B cell (primary cell): ENCODE results near the gene PHACTR1. TPM values are rescaled to one million over a fixed set of nuclear protein-coding genes. Genes with fewer than 3 reads are reported as not detected.

Experiments
- ATAC-seq: fragments of 200-7000 bp; cut with Tn5 transposase; one replicate; pipeline ENCODE4 v1.10.0; 2021; ENCODE audit warnings: low read depth, mild to moderate bottlenecking, moderate number of reproducible peaks, moderate library complexity
- CTCF ChIA-PET: fragments of 350-600 bp; sonication (Branson Sonifier 250); formaldehyde crosslinking; loops from one replicate; lab custom pipeline; 2021; ENCODE audit warnings: antibody characterized with exemption, inconsistent platforms; lab: Charles Lee
- POLR2A ChIA-PET: fragments of 350-600 bp; sonication (Branson Sonifier 250); formaldehyde crosslinking; loops from one replicate; lab custom pipeline; 2021; ENCODE audit warnings: antibody characterized with exemption; lab: Charles Lee
- DNase-seq: peaks from one replicate; pipeline ENCODE4 v3.0.0; 2013
- H2AFZ ChIP-seq: 2 replicates; pipeline ENCODE4 v1.6.1; 2012; ENCODE audit warnings: mild to moderate bottlenecking, low read depth, low read length; ENCODE audit not compliant: insufficient read depth, poor library complexity, severe bottlenecking
- H3K27ac ChIP-seq, 2 donors: 1 replicate in 1 of 2; 2 replicates in 1 of 2; pipeline ENCODE4 v1.5.1; 2012 to 2013; ENCODE audit warnings: low read length in 2 of 2, mild to moderate bottlenecking in 2 of 2, moderate library complexity in 1 of 2
- H3K27me3 ChIP-seq, 4 experiments: fragments of 200-600 bp in 1 of 4; sonication (generic) in 1 of 4; replicated peaks in 1 of 4; 1 replicate in 2 of 4; 2 replicates in 2 of 4; pipeline versions ENCODE4 v1.6.1 to v1.7.0; 2013 to 2016; ENCODE audit warnings: low read length in 3 of 4, mild to moderate bottlenecking in 2 of 4, mixed read lengths in 1 of 4, moderate library complexity in 1 of 4; ENCODE audit not compliant: insufficient read depth in 4 of 4, control insufficient read depth in 3 of 4; ENCODE audit errors: control extremely low read depth in 1 of 4
- H3K36me3 ChIP-seq, 2 experiments: replicated peaks in 1 of 2; 1 replicate in 1 of 2; 2 replicates in 1 of 2; pipeline versions ENCODE4 v1.6.1 to v1.7.1; 2013; ENCODE audit warnings: low read length in 1 of 2; ENCODE audit not compliant: insufficient read depth in 2 of 2, control insufficient read depth in 1 of 2; ENCODE audit errors: control extremely low read depth in 1 of 2, extremely low read depth in 1 of 2
- H3K4me1 ChIP-seq, 2 donors: fragments of 200-600 bp in 1 of 2; sonication (generic) in 1 of 2; 1 replicate in 1 of 2; 2 replicates in 1 of 2; pipeline versions ENCODE4 v1.5.1 to v1.6.1; 2013 to 2017; ENCODE audit warnings: low read length in 2 of 2; ENCODE audit not compliant: control insufficient read depth in 2 of 2, insufficient read depth in 2 of 2
- H3K4me2 ChIP-seq: replicated peaks from 2 replicates; pipeline ENCODE3; 2012; ENCODE audit warnings: mild to moderate bottlenecking, low read depth, low read length; ENCODE audit not compliant: poor library complexity, severe bottlenecking
- H3K4me3 ChIP-seq, 5 experiments: fragments of 200-600 bp in 1 of 5; sonication (generic) in 1 of 5; 1 replicate in 3 of 5; 2 replicates in 2 of 5; pipeline versions ENCODE4 v1.5.1 to v1.7.0; 2011 to 2016; ENCODE audit warnings: low read length in 4 of 5, mild to moderate bottlenecking in 4 of 5, low read depth in 2 of 5, control low read depth in 1 of 5, moderate library complexity in 1 of 5; ENCODE audit not compliant: insufficient read depth in 1 of 5; ENCODE audit errors: control extremely low read depth in 1 of 5, extremely low read depth in 1 of 5
- H3K79me2 ChIP-seq: fragments of 200-600 bp; sonication (generic); one replicate; pipeline ENCODE4 v1.6.0; 2016; ENCODE audit warnings: low read length; ENCODE audit not compliant: control insufficient read depth, insufficient read depth
- H3K9ac ChIP-seq: fragments of 200-600 bp; sonication (generic); 2 replicates; pipeline ENCODE4 v1.6.1; 2017; ENCODE audit warnings: mild to moderate bottlenecking, low read length, moderate library complexity
- H3K9me3 ChIP-seq, 3 donors: one replicate each; pipeline versions ENCODE4 v1.6.1 to v1.7.1; 2013; ENCODE audit warnings: low read length in 2 of 3; ENCODE audit not compliant: control insufficient read depth in 2 of 3, insufficient read depth in 1 of 3; ENCODE audit errors: control extremely low read depth in 1 of 3
- H4K20me1 ChIP-seq: 2 replicates; pipeline ENCODE4 v1.6.0; 2012; ENCODE audit warnings: mild to moderate bottlenecking, low read length; ENCODE audit not compliant: insufficient read depth, control insufficient read depth, poor library complexity, severe bottlenecking
- H3K27ac Mint-ChIP-seq: one replicate; pipeline ENCODE4 v1.8.0; 2021; ENCODE audit warnings: mixed read lengths
- H3K27me3 Mint-ChIP-seq: one replicate; pipeline ENCODE4 v1.8.0; 2021; ENCODE audit warnings: mixed read lengths
- H3K4me1 Mint-ChIP-seq: one replicate; pipeline ENCODE4 v1.8.0; 2021; ENCODE audit warnings: mixed read lengths
- H3K4me3 Mint-ChIP-seq: one replicate; pipeline ENCODE4 v1.8.0; 2021; ENCODE audit warnings: mixed read lengths
- H3K9me3 Mint-ChIP-seq: one replicate; pipeline ENCODE4 v1.8.0; 2022; ENCODE audit warnings: mixed read lengths; ENCODE audit not compliant: insufficient read depth
- EZH2 ChIP-seq: IDR thresholded peaks from 2 replicates; pipeline ENCODE4 v1.6.1; 2012; ENCODE audit warnings: borderline replicate concordance, low read depth, mild to moderate bottlenecking, moderate library complexity, low read length; ENCODE audit not compliant: insufficient read depth, poor library complexity, severe bottlenecking
- WGBS: methylation state at CpG from one replicate; pipeline ENCODE4 v1.1.5; 2013; ENCODE audit warnings: missing lambda C conversion rate; ENCODE audit not compliant: insufficient coverage; 5-methylcytosine and 5-hydroxymethylcytosine counted together
- intact Hi-C: fragments of 100-400 bp; cut with micrococcal nuclease; formaldehyde crosslinking; loops from one replicate; pipeline ENCODE4 v1.10.0; 2022
- polyA plus RNA-seq: library from polyadenylated mRNA; depleted of rRNA; stranded (reverse); fragments of >200 nt; gene quantifications from 2 replicates; pipeline ENCODE4 v1.2.3, GENCODE V29; 2012
- total RNA-seq, 2 donors: library from RNA; stranded (reverse); fragments of 120-200 nt in 1 of 2; gene quantifications; 1 replicate in 1 of 2; 2 replicates in 1 of 2; pipeline versions ENCODE4 v1.2.3 to v1.2.4, GENCODE V29; 2013 to 2022
- TF ChIP-seq, protein P1 (sequence below): fragments of 200-600 bp; IDR thresholded peaks from one replicate; pipeline ENCODE4 v1.8.0; 2022; ENCODE audit warnings: antibody characterized with exemption, mild to moderate bottlenecking

PHACTR1 gene
- total and polyA plus RNA-seq, 2 donors (not counting 1 experiment from before 2014, with no cell fraction given), result 30.2 to 129 TPM

DNA sequence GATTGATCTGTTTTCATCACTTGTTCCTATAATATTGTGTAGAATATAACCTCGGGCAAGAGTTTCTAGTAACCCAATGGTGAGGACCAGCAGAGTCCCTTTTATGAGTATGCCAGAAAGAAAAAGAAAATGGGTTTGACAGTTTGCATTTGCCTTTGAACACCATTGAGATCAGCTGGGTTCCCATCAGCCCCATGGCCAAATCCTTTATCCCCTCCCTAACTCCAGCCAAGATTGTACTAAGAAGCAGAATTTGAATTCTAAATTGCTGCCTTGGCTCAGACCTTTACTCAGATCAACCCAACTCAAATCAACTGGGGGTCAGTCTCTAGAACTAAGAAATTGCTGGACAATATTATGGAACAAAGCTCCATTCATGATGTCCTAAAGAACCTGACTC is 424.4 kb downstream of the PHACTR1 start:
- ATAC-seq (no peak), DNase-seq (no peak)
- no peaks in the 10 kb centered on the region for H3K27me3 ChIP-seq
- Mint-ChIP-seq H3K27ac (no peak overlapping the region), H3K4me3 (no peak overlapping the region), H3K9me3 (no peaks in the 10 kb centered on the region), H3K27me3 (no peaks in the 10 kb centered on the region), H3K4me1 (peaks cover 4% of the 10 kb centered on the region)
- no peak overlapping the region for H2AFZ ChIP-seq
- no peaks in the 10 kb centered on the region for H3K36me3 ChIP-seq
- no peak overlapping the region for H3K4me3 ChIP-seq
- H3K4me2 ChIP-seq, result peak overlapping the region; percentile 34
- CTCF ChIA-PET, result no interaction called here
- H3K9ac ChIP-seq, result no peak overlapping the region
- H3K9me3 ChIP-seq, result no peaks in the 10 kb centered on the region
- H3K79me2 ChIP-seq, result no peaks in the 10 kb centered on the region
- H3K27ac ChIP-seq, result no peak overlapping the region
- peaks cover 0 to 4% of the 10 kb centered on the region in 2 donors for H3K4me1 ChIP-seq
- no peaks in the 10 kb centered on the region for H4K20me1 ChIP-seq
- intact Hi-C loops, result no loop called here
- 100% methylated on average over 1 of the region's 1 CpG for WGBS
- no peak for TF ChIP-seq EZH2
- TF ChIP-seq, protein P1, sequence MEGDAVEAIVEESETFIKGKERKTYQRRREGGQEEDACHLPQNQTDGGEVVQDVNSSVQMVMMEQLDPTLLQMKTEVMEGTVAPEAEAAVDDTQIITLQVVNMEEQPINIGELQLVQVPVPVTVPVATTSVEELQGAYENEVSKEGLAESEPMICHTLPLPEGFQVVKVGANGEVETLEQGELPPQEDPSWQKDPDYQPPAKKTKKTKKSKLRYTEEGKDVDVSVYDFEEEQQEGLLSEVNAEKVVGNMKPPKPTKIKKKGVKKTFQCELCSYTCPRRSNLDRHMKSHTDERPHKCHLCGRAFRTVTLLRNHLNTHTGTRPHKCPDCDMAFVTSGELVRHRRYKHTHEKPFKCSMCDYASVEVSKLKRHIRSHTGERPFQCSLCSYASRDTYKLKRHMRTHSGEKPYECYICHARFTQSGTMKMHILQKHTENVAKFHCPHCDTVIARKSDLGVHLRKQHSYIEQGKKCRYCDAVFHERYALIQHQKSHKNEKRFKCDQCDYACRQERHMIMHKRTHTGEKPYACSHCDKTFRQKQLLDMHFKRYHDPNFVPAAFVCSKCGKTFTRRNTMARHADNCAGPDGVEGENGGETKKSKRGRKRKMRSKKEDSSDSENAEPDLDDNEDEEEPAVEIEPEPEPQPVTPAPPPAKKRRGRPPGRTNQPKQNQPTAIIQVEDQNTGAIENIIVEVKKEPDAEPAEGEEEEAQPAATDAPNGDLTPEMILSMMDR, result no peak
- POLR2A ChIA-PET, result no interaction called here

DNA sequence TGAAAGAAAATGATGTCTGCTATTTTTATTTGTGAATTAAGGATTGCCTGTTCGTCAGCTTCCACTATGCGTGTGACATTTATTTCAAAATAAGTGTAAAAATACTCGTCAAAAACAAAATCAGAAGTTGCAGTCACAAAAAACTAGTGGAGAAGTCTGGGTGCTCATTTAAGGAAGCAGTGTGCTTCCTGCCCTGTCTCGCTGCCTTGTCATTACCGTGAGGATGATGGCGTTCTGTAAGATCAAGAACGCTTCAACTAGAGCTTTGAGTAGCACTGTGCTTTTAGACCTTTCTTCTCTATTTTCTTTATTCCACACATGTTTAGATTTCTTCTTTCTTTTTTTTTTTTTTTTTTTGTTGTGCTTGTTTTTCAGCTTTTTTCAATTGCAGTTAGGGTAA is 424.8 kb downstream of the PHACTR1 start:
- intact Hi-C loops, result no loop called here
- ChIA-PET POLR2A (no interaction called here), CTCF (no interaction called here)
- Histone ChIP-seq H2AFZ (peak overlapping the region; percentile 44), H3K4me3 (no peak overlapping the region), H3K4me1 (peaks cover 0 to 4% of the 10 kb centered on the region in 2 donors), H3K36me3 (no peaks in the 10 kb centered on the region), H3K27ac (no peak overlapping the region), H3K9ac (no peak overlapping the region), H3K27me3 (no peaks in the 10 kb centered on the region), H4K20me1 (no peaks in the 10 kb centered on the region), H3K4me2 (peak overlapping the region; percentile 34), H3K9me3 (no peaks in the 10 kb centered on the region), H3K79me2 (no peaks in the 10 kb centered on the region)
- ATAC-seq, result no peak
- peak; percentile 8 for DNase-seq
- peaks cover 4% of the 10 kb centered on the region for H3K4me1 Mint-ChIP-seq
- 7% methylated on average over 3 of the region's 7 CpGs for WGBS
- H3K9me3 Mint-ChIP-seq, result no peaks in the 10 kb centered on the region
- TF ChIP-seq, protein P1, result no peak
- no peaks in the 10 kb centered on the region for H3K27me3 Mint-ChIP-seq
- no peak overlapping the region for H3K4me3 Mint-ChIP-seq
- no peak overlapping the region for H3K27ac Mint-ChIP-seq
